ENCODE data around the gene PPP2R2C.

DNA sequence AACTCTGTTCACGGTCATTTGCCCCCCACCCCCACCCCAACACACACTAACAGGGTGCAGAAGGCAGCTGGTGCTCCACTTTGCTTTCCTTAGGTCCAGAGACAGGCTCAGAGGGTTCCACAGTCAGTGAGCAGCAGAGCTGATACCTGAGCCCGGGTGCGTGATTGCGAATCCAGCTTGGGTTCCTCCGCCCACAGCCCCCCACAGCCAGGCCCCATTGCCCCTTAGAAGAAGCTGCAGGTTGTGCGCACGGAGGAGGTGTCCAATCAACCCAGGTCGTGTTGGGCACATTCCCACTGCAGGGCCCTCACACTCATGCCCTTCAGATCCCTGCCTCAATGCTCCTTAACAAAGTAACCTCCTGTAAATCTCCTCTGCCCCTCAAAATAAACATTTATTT is 117.8 kb downstream of the PPP2R2C start:
- TF ChIP-seq, protein P1, sequence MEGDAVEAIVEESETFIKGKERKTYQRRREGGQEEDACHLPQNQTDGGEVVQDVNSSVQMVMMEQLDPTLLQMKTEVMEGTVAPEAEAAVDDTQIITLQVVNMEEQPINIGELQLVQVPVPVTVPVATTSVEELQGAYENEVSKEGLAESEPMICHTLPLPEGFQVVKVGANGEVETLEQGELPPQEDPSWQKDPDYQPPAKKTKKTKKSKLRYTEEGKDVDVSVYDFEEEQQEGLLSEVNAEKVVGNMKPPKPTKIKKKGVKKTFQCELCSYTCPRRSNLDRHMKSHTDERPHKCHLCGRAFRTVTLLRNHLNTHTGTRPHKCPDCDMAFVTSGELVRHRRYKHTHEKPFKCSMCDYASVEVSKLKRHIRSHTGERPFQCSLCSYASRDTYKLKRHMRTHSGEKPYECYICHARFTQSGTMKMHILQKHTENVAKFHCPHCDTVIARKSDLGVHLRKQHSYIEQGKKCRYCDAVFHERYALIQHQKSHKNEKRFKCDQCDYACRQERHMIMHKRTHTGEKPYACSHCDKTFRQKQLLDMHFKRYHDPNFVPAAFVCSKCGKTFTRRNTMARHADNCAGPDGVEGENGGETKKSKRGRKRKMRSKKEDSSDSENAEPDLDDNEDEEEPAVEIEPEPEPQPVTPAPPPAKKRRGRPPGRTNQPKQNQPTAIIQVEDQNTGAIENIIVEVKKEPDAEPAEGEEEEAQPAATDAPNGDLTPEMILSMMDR (IDR thresholded peaks at IDR 0.05 in 8 of 11, conservative IDR thresholded peaks at IDR 0.05 in 3 of 11), result no peak
- TF ChIP-seq POLR2A (IDR thresholded peaks at IDR 0.05), result no peak
